Measurements from ENCODE around the gene TRIM43. TPM values are rescaled to one million over a fixed set of nuclear protein-coding genes. Genes with fewer than 3 reads are reported as not detected.
A peak's percentile ranks its signal among the peaks of the same experiment; 100 is the strongest.
"Not testable (repeated sequence)": the region's sequence is repeated elsewhere in the genome, so short reads cannot be mapped to it uniquely, and the experiment has no call there.

TRIM43 gene
- polyA plus RNA-seq (ENCODE audit: insufficient read length in 4 of 4) = under 1 TPM; 0.27 to 0.73 (median 0.60) TPM

GRCh38 chr2:95591701-95592100, at the start of gene TRIM43:
TRIM43 (plus strand) TSS chr2:95592001; CDS start chr2:95594024, 2,023 bp downstream.
- DNase-seq (ENCODE audit: low read depth in 4 of 4, low spot score in 3 of 4) = not testable (repeated sequence)

- DNase-seq (ENCODE audit: low read depth in 4 of 4, low spot score in 3 of 4) = no peak
Measured at GRCh38 chr2:95551055-95551568, 40.7 kb upstream of the TRIM43 start.

GRCh38 chr2:95552911-95553310, 38.9 kb upstream of the TRIM43 start:
- no peak for DNase-seq (ENCODE audit: low read depth in 4 of 4, low spot score in 3 of 4)

- DNase-seq (ENCODE audit: low read depth in 4 of 4, low spot score in 3 of 4) = no peak
Measured at GRCh38 chr2:95569170-95569569, 22.6 kb upstream of the TRIM43 start.

GRCh38 chr2:95573866-95574265, 17.9 kb upstream of the TRIM43 start:
- DNase-seq (ENCODE audit: low read depth in 4 of 4, low spot score in 3 of 4) = no peak

- DNase-seq (ENCODE audit: low read depth in 4 of 4, low spot score in 3 of 4) = no peak
Measured at GRCh38 chr2:95574506-95574905, 17.3 kb upstream of the TRIM43 start.

GRCh38 chr2:95575857-95576256, 15.9 kb upstream of the TRIM43 start:
- no peak for DNase-seq (ENCODE audit: low read depth in 4 of 4, low spot score in 3 of 4)

- peak in 2 of 4 donors; percentile 4 to 5 for DNase-seq (ENCODE audit: low read depth in 4 of 4, low spot score in 3 of 4)
Measured at GRCh38 chr2:95578539-95578938, 13.3 kb upstream of the TRIM43 start.

GRCh38 chr2:95583545-95583944, 8.3 kb upstream of the TRIM43 start:
- not testable (repeated sequence) for DNase-seq (ENCODE audit: low read depth in 4 of 4, low spot score in 3 of 4)

- peak in 2 of 4 donors; percentile 1 to 5 for DNase-seq (ENCODE audit: low read depth in 4 of 4, low spot score in 3 of 4)
Measured at GRCh38 chr2:95584321-95584720, 7.5 kb upstream of the TRIM43 start.

GRCh38 chr2:95589777-95590536, 1.8 kb upstream of the TRIM43 start:
- DNase-seq (ENCODE audit: low read depth in 4 of 4, low spot score in 3 of 4) = not testable (repeated sequence)

- DNase-seq (ENCODE audit: low read depth in 4 of 4, low spot score in 3 of 4) = not testable (repeated sequence)
Measured at GRCh38 chr2:95592973-95593372, 1.2 kb downstream of the TRIM43 start.

GRCh38 chr2:95595012-95595411, 3.2 kb downstream of the TRIM43 start:
- DNase-seq (ENCODE audit: low read depth in 4 of 4, low spot score in 3 of 4) = not testable (repeated sequence)

- DNase-seq (ENCODE audit: low read depth in 4 of 4, low spot score in 3 of 4) = not testable (repeated sequence)
Measured at GRCh38 chr2:95601301-95601700, 9.5 kb downstream of the TRIM43 start.

GRCh38 chr2:95602146-95602545, 10.3 kb downstream of the TRIM43 start:
- not testable (repeated sequence) for DNase-seq (ENCODE audit: low read depth in 4 of 4, low spot score in 3 of 4)

GRCh38 chr2:95608356-95608755, 16.6 kb downstream of the TRIM43 start:
- not testable (repeated sequence) for DNase-seq (ENCODE audit: low read depth in 4 of 4, low spot score in 3 of 4)

GRCh38 chr2:95609764-95610163, 18.0 kb downstream of the TRIM43 start:
- DNase-seq (ENCODE audit: low read depth in 4 of 4, low spot score in 3 of 4) = not testable (repeated sequence)

GRCh38 chr2:95613048-95613447, 21.2 kb downstream of the TRIM43 start:
- DNase-seq (ENCODE audit: low read depth in 4 of 4, low spot score in 3 of 4) = not testable (repeated sequence)

GRCh38 chr2:95622728-95623127, 30.9 kb downstream of the TRIM43 start:
- not testable (repeated sequence) for DNase-seq (ENCODE audit: low read depth in 4 of 4, low spot score in 3 of 4)

GRCh38 chr2:95630987-95631386, 39.2 kb downstream of the TRIM43 start:
- not testable (repeated sequence) for DNase-seq (ENCODE audit: low read depth in 4 of 4, low spot score in 3 of 4)

GRCh38 chr2:95633626-95634259, 41.9 kb downstream of the TRIM43 start:
- DNase-seq (ENCODE audit: low read depth in 4 of 4, low spot score in 3 of 4) = not testable (repeated sequence)

All from right renal pelvis (tissue), 4 donors.